Skeletal muscle cell (primary cell): ENCODE measurements around the gene TRMT112.

Experiments used
- DNase-seq: peaks from one replicate; pipeline ENCODE4 v3.0.0-alpha.2; 2010; ENCODE audit warnings: low read depth
- H3K4me3 ChIP-seq: 2 replicates; pipeline ENCODE4 v1.5.1; 2011; ENCODE audit warnings: low read depth, mild to moderate bottlenecking, control low read depth, low read length, moderate library complexity

TRMT112 gene

DNA sequence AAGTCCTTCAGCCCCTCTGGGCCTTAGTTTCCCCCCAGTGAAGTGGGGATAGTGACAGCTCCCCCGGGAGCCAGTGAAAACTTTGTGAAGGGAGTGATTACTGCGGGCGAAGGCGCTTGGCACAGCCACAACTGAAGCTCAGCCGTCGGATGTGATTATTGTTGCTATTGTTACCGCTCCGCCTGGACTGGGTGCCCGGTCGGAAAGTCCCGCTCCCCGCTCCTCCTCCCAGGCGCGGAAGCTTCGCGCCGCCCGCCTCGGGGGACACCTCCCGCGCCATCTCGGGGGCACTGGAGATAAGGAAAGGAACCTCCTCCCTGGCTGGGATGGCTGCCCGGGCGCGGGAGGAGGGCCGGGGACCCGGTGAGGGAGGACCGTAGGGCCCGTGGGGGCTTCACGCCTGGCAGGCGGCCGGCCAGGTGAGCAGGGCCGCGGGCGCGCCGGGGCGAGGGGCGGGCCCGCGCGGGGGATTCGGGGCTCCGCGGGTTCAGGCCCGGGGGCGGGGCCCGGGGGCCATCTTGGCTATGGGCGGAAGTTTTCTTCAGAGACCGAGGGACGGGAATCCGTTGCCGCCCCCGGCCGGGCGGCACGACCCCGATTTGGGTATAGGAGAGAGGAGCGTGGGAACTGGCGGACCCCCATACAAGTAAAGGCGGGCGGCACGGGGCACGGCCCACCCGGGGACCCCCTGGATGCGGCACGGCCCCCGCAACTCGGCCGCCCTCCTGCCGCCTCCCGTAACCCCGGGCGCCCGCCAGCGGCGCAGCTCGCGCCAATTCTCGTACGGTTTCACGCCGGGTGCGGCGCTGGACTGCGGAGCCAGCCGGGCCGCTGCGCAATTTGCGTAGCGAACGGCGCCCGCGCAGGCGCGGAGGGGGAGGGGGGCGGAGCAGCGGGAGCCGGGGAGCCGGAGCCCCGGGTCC is 32.1 kb downstream of the TRMT112 start, which contains the start of gene GPR137:
GPR137 (plus strand) TSS at position 887 of the 923 bp plus-strand sequence. CDS start 677 bp downstream, outside the sequence.
- peak within 1 kb of the TSS; percentile 71 for H3K4me3 ChIP-seq
- no peak for DNase-seq

DNA sequence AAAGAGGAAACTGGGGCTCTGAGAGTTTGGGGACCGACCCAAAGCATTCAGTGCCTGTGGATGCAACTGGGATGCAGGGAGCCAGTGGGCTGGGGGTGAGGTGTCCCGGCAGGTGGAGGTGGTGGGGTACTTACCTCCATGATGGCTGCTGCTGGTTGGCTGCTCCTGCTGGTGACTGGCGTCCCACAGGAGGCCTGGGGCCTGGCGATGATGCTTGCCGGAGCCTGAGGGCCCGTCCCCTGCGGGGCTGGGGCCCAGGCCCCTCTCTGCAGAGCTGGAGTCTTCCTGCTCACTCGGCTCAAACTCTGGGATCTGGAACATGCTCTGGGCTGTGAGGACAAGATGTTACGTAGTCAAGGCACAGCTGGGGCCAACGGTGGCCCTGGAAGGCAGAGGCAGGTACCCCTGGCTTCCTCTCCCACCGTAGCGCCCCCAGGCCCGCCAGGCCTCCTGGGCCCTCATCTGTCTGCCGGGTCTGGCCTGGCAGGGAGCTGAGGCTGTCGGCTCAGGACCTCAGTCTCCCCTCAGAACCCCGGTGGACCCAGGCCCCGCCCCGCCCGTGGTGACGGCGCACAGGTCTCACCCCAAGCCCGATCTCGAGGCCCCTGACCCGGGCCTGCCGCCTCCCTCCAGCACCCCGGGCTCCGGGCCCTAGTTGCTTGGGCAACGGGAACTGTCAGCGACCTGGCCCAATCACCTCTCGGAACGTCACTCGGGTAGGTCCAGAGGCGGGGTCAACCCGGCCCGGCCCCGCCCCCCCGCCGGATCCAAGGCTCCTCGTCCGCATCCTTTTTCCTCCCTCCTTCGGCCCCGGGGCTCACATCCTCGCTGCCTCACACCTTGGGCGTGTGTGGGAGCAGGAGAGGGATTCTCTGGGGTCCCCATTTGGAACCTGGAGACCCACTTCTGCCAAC is 33.1 kb downstream of the TRMT112 start, which contains the start of gene BAD:
BAD (minus strand) TSS at position 618 of the 914 bp plus-strand sequence; CDS start at position 321, 297 bp downstream.
- DNase-seq: peak; percentile 61
- H3K4me3 ChIP-seq: peak within 1 kb of the TSS; percentile 71

DNA sequence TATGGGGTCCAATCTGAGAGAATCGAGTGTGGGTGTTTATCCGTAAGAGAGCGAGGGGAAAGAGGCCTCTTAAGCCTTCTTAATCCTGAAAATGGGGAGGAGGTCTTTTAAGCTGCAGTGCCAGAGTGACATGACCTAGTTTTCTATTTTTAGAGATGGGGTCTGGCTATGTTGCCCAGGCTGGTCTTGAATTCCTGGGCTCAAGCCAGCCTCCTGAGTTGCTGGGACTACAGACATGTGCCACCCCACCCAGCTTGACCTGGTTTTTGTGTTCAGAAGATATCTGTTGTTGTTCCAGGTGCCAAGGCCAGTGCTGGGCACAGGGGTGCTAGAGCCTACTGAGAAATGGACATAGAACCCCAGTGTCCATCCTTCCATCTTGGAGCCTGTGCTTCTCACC is 34.3 kb downstream of the TRMT112 start:
- no peak overlapping the region for H3K4me3 ChIP-seq
- DNase-seq: no peak

DNA sequence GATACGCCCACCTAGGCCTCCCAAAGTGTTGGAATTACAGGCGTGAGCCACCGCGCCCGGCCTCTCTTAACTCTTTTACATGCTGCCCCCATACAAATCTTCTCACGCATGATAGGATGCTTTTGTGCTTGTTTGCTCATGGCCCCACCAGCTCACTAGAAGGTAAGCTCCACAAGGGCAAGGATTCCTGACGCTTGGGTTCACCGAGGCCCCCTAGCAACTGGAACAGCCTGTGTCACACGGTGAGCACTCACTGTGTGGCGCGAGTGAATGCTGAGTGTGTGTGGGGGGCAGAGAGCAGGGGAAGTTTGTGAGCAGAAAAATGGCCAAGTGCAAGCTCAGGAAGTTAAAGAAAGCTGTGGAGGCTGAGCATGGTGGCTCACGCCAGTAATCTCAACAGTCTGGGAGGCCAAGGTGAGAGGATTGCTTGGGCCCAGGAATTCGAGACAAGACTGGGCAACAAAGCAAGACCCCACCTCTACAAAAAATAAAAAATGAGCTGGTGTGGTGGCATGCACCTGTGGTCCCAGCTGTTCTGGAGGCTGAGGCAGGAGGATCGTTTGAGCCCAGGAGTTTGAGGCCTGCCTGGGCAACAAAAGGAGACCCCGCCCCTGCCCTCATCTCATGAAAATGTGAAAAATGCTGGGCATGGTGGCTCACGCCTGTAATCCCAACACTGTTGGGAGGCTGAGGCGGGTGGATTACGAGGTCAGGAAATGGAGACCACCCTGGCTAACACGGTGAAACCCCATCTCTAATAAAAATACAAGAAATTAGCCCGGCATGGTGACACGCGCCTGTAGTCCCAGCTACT is 35.2 kb downstream of the TRMT112 start:
- no peak for DNase-seq
- H3K4me3 ChIP-seq: no peak overlapping the region

DNA sequence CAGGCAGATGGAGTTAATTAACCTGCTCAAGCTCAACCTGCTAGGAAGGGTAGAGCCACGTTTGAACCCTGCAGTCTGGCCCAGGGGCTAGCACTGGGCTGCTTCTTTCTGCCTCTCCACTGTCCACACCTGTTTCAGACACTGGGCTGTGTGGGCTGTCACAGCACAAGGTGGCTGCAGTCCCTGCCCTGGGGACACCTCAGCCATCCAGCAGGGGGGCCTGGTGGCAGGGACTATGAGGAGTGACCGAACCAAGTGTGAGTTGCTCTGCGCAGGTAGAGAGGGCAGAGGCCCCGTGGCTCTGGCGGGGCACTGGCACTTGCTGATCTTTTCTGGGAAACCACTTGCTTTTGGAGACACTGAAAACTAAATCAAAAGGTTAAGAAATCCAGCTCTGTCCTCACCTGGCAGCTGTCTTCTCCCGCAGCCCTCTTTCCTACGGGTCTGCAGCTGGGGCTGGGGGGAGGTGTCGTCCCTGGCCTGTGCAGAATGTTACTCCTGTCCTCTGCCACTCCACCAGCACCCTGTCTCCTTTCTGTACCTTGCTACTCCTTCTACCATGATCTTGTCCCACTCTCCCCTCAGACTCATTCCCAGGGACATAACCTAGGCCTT is 38.7 kb downstream of the TRMT112 start:
- no peak for DNase-seq
- no peak overlapping the region for H3K4me3 ChIP-seq

- DNase-seq: no peak
- no peak overlapping the region for H3K4me3 ChIP-seq
These were observed 40.5 kb downstream of the TRMT112 start for GRCh38 chr11:64276653-64277431.

DNA sequence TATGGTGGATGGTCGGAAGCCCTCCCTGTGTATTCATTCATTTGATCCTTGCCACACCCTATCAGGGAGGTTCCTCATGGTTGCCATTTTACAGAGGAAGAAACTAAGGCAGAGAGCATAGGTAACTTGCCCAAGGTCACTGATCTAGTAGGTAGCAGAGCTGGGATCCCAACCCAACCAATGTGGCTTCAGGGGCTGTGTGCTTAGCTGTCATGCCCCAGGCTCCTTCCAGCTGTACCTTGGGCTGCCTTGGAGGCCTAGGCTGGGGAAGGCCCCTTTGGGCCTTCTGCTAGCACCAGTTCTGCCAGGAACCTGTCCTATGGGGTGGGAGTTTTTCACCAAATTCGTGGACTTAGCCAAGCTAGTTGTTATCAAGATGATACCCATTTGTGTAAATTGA is 41.5 kb downstream of the TRMT112 start:
- no peak overlapping the region for H3K4me3 ChIP-seq
- DNase-seq: no peak

GRCh38 chr11:64275031-64275800 is 42.1 kb downstream of the TRMT112 start:
- no peak overlapping the region for H3K4me3 ChIP-seq
- DNase-seq: no peak

DNA sequence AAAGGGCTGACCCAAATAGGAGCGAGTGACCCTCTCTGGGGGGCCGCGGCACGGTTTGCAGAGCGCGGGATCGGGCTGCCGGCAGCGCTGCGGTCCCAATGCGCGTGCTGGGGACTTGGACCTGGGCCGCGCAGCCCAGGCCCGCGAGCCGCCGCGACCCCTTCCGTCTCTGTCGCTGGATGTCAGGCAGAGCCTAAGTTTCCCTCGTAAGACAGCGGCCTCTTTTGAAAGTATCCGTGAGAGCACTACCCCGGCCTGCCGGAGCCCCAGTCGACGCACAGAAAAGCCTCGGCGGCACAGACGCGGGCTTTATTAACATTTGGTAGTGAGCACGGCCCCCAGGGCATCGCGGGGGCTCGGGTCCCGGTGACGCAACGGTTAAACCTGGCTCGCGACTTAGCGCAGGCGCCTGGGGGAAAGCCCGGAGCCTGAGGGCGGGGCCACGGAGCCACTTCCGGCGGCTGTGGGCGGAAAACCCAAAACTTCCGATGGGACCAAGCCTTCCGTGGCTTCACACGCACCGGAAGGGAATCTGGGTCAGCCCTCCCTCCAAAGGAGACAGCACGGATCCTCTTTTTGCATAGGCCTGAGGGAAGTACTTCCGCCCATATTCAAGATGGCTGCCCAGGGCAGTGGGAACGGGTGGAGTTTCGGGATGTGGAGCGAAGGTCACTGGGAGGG is 47.7 kb downstream of the TRMT112 start:
- H3K4me3 ChIP-seq: peak overlapping the region; percentile 71
- peak; percentile 99 for DNase-seq

GRCh38 chr11:64268893-64269539 is 48.3 kb downstream of the TRMT112 start:
- no peak for DNase-seq
- peak overlapping the region; percentile 71 for H3K4me3 ChIP-seq

DNA sequence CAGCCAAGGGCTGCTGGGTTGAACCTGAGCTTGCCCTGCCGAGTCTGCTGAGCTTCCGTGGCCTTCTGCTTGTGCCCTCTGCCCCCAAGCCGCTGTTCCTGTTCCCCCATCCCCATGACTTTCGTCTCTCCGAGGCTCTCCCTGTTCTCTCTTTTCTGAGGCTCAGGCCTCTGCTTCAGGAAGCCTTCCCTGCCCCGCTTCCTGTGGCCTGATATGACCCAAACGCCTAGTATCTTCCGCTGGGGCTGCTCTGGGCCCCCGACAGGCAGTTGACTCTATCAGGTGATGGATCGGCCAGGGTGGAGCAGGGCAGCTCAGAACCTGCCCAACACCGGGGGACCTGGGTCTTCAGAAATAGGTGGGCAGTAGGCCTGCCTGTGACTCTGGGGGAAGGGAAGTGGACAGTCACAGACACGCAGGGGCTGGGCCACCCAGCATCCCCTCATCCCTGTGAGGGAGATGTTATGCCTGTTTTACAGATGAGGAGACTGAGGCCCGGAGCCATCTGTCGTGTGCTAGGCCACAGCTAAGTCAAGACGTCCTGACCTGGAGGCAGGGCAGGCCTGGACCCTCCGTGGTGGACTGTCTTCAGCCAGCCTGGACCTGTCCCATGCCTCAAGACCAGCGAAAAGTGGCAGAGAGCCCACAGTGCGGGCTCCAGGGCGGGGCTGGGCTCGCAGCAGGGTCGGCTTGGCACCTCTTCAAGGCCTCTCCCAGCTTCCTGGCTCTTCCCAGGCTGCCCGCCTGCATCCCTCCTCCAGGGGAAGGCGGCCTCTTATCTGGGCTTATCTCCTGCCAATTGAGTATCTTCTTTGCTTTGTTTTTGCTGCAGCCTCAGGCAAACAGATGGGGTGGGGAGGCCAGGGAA is 49.1 kb downstream of the TRMT112 start:
- no peak for DNase-seq
- H3K4me3 ChIP-seq: peak overlapping the region; percentile 71

- DNase-seq: no peak
- no peak overlapping the region for H3K4me3 ChIP-seq
These were observed 50.0 kb downstream of the TRMT112 start for GRCh38 chr11:64267207-64267945.
